Measurements from ENCODE around the gene LRP11.

DNA sequence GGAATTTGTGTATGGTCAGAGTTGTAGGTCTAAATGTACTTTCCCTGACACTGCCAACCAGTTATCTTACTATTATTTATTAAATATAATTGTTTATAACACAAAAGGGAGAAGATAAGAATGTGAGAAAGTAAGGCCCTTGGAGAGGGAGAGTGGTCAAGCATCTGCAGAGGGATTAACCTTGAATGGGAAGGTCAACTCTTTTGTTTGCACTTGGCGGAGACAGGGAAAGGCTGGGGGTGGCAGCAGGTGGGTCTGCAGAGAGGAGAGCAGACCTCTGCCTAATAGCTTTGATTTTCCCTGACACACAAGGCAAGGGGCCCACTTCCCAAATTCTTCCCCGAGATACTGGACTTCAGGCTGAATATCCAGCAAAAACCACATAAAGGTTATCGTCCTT is 4.2 kb downstream of the LRP11 start:
- no peak for TF ChIP-seq ZFP37 (tag by site-specific recombination; IDR thresholded peaks at IDR 0.05)
- TF ChIP-seq, protein P1, sequence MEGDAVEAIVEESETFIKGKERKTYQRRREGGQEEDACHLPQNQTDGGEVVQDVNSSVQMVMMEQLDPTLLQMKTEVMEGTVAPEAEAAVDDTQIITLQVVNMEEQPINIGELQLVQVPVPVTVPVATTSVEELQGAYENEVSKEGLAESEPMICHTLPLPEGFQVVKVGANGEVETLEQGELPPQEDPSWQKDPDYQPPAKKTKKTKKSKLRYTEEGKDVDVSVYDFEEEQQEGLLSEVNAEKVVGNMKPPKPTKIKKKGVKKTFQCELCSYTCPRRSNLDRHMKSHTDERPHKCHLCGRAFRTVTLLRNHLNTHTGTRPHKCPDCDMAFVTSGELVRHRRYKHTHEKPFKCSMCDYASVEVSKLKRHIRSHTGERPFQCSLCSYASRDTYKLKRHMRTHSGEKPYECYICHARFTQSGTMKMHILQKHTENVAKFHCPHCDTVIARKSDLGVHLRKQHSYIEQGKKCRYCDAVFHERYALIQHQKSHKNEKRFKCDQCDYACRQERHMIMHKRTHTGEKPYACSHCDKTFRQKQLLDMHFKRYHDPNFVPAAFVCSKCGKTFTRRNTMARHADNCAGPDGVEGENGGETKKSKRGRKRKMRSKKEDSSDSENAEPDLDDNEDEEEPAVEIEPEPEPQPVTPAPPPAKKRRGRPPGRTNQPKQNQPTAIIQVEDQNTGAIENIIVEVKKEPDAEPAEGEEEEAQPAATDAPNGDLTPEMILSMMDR (tag by site-specific recombination; IDR thresholded peaks at IDR 0.05) = no peak
- no peak for TF ChIP-seq ZNF18 (tag by site-specific recombination; IDR thresholded peaks at IDR 0.05)

Data from HEK293 (cell line).